IPS-15b (cell line): ENCODE measurements around the gene FEZ2.

Experiments used
- H3K27me3 ChIP-seq: one replicate; pipeline ENCODE4 v1.6.1; 2013; ENCODE audit warnings: low read length; ENCODE audit not compliant: control insufficient read depth, insufficient read depth
- H3K36me3 ChIP-seq: one replicate; pipeline ENCODE4 v1.6.1; 2013; ENCODE audit warnings: low read length; ENCODE audit not compliant: control insufficient read depth, insufficient read depth
- H3K4me1 ChIP-seq: one replicate; pipeline ENCODE4 v1.6.1; 2013; ENCODE audit warnings: mild to moderate bottlenecking, low read length; ENCODE audit not compliant: control insufficient read depth, insufficient read depth
- H3K4me3 ChIP-seq: one replicate; pipeline ENCODE4 v1.5.1; 2013; ENCODE audit warnings: low read depth, low read length
- H3K9ac ChIP-seq: one replicate; pipeline ENCODE4 v1.6.1; 2013; ENCODE audit warnings: low read depth, mild to moderate bottlenecking, low read length
- H3K9me3 ChIP-seq: one replicate; pipeline ENCODE4 v1.6.1; 2013; ENCODE audit warnings: mild to moderate bottlenecking, low read length; ENCODE audit not compliant: control insufficient read depth, insufficient read depth

Gene FEZ2

GRCh38 chr2:36520431-36520830, 77.5 kb downstream of the FEZ2 start:
- Histone ChIP-seq H3K9me3 (no peaks in the 10 kb centered on the region), H3K4me1 (no peaks in the 10 kb centered on the region), H3K9ac (no peak overlapping the region), H3K36me3 (peaks cover 18% of the 10 kb centered on the region), H3K4me3 (no peak overlapping the region), H3K27me3 (no peaks in the 10 kb centered on the region)

DNA sequence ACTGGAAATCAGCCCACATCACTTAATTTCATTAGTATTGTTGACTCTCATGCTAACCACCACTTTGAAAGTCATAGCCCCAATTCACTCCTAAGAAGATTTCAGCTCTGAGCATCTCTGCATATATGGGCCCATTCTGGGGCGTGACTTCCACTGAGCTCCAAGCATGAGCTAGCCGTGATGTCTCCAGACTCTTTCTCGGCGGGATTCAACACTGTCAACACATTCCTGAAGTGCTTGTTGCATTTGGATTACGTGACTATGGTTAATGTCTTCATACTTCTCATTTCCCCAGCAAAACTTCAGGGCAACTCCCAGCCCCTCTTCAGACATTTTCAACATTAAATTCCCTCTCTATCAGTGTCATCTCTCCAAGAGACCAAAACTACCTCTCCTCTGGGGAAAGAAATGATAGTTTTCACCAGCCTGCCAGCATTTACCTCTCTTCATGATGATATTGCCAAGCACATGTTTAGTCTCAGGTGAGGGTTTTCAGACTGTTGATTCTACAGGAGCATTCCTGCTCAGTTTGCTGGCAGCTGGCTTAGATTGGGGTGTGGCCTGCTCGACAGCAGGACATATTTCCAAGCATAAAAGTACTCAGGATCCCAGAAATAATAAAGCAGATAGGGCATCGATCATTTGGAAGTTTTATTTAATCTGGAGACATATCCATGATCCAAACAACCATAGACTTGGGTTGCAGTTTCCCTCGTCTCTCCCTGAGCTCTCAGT, 81.7 kb downstream of the FEZ2 start:
- no peak overlapping the region for H3K4me3 ChIP-seq
- H3K9me3 ChIP-seq: no peaks in the 10 kb centered on the region
- no peaks in the 10 kb centered on the region for H3K4me1 ChIP-seq
- no peaks in the 10 kb centered on the region for H3K27me3 ChIP-seq
- peaks cover 16% of the 10 kb centered on the region for H3K36me3 ChIP-seq
- no peak overlapping the region for H3K9ac ChIP-seq

- Histone ChIP-seq H3K4me1 (no peaks in the 10 kb centered on the region), H3K4me3 (no peak overlapping the region), H3K27me3 (no peaks in the 10 kb centered on the region), H3K9ac (no peak overlapping the region), H3K9me3 (no peaks in the 10 kb centered on the region), H3K36me3 (peaks cover 16% of the 10 kb centered on the region)
Observed at GRCh38 chr2:36515538-36515937, 82.4 kb downstream of the FEZ2 start.

GRCh38 chr2:36513661-36514060, 84.3 kb downstream of the FEZ2 start:
- H3K27me3 ChIP-seq: no peaks in the 10 kb centered on the region
- no peaks in the 10 kb centered on the region for H3K4me1 ChIP-seq
- no peak overlapping the region for H3K4me3 ChIP-seq
- H3K9ac ChIP-seq: no peak overlapping the region
- H3K36me3 ChIP-seq: peaks cover 16% of the 10 kb centered on the region
- H3K9me3 ChIP-seq: no peaks in the 10 kb centered on the region

DNA sequence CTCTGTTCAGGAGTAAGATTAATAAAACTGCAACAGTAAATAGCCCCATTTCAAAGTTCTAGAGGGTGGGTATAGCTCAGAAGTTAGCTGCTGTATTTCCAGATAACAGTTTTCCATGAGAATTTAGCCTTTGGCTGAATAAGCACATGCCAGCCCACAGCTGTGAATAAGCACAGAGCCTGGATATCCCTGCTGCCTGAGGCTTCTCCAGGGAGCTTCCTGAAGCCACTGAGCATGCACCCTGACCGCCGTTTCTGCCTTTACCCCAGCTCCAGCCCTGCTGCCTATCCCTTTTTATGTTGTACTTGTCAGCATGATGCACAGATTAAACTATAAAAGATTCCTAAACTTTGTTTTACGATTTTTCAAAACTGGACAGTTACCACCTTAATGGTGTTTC, 85.3 kb downstream of the FEZ2 start:
- Histone ChIP-seq H3K4me3 (no peak overlapping the region), H3K36me3 (peaks cover 16% of the 10 kb centered on the region), H3K9ac (no peak overlapping the region), H3K9me3 (no peaks in the 10 kb centered on the region), H3K27me3 (no peaks in the 10 kb centered on the region), H3K4me1 (peaks cover 4% of the 10 kb centered on the region)

DNA sequence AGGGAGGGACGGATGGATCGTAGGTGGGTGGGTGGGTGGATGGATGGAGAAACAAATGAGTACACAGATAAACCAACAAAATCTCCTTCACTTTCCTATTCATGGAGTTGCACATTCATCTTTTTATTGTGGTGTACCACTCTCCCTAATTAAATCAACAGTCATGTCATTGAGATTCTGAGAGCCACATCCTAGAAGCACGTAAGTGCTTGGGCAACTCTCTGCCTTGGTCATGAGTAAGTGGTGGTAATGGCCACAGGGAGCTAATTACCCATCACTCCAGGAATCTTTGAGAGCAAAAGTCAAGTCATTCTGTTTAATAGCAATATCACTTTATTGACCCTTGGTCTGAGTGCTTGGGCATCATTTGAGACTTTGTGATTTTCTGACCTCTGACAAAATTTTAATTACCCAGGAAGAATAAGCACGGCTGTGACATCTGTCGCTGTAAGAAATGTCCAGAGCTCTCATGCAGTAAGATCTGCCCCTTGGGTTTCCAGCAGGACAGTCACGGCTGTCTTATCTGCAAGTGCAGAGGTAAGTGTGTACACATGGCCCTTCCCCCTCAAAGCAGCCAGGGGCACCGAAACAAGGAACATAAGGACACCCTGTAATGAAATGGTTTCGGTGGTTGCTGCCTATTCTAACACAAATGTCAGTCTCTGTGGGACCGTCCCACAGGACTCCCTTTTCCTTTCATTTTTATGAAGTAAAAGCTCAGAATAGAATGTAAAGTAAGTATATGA, 85.9 kb downstream of the FEZ2 start:
- Histone ChIP-seq H3K9me3 (no peaks in the 10 kb centered on the region), H3K9ac (no peak overlapping the region), H3K4me1 (peaks cover 4% of the 10 kb centered on the region), H3K27me3 (no peaks in the 10 kb centered on the region), H3K36me3 (peaks cover 10% of the 10 kb centered on the region), H3K4me3 (no peak overlapping the region)

DNA sequence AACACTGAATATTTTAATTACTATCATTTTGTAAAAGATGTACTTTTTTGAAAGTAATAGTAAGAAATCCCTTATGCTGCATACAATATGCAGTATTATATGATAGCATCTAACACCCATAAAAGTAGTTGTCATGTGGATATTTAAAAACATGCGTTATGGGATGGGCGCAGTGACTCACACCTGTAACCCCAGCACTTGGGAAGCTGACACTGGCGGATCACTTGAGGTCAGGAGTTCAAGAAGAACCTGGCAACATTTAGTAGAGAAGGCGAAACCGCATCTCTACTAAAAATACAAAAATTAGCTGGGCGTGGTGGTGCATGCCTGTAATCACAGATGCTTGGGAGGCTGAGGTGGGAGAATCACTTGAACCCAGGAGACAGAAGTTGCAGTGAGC, 88.9 kb downstream of the FEZ2 start:
- Histone ChIP-seq H3K4me1 (peaks cover 4% of the 10 kb centered on the region), H3K27me3 (no peaks in the 10 kb centered on the region), H3K9ac (no peak overlapping the region), H3K36me3 (peaks cover 4% of the 10 kb centered on the region), H3K4me3 (no peak overlapping the region), H3K9me3 (no peaks in the 10 kb centered on the region)

DNA sequence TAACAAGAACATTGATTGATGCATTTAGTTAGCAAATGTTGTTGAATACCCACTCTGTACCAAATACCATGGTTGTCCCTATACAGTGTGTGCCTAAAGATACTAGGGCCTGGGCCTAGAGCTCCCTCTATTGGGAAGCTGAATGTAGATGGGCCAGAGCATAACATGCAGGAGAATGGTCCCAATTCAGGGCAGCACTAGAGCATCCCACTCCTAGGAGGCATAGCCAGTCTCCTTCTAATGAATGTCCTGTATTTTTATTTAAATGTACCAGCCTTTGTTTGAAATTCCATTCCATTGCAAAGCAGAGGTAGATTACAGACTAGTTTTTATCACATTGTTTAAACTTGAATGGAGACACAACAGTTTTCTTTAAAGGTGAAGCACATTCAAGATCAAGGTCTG, 90.6 kb downstream of the FEZ2 start:
- no peaks in the 10 kb centered on the region for H3K36me3 ChIP-seq

More for the DNA sequence above, 90.6 kb downstream of the FEZ2 start:
- H3K9ac ChIP-seq: no peak overlapping the region
- H3K9me3 ChIP-seq: no peaks in the 10 kb centered on the region
- no peaks in the 10 kb centered on the region for H3K27me3 ChIP-seq
- H3K4me3 ChIP-seq: no peak overlapping the region
- H3K4me1 ChIP-seq: peaks cover 4% of the 10 kb centered on the region
